HG03521 (cell line): ENCODE measurements around the gene RBM20.

Source experiments
- ATAC-seq: cut with Tn5 transposase; IDR thresholded peaks from one replicate; pipeline ENCODE4 v1.9.1; 2021; ENCODE audit warnings: mild to moderate bottlenecking, moderate library complexity; ENCODE audit not compliant: unreplicated experiment

Gene RBM20

DNA sequence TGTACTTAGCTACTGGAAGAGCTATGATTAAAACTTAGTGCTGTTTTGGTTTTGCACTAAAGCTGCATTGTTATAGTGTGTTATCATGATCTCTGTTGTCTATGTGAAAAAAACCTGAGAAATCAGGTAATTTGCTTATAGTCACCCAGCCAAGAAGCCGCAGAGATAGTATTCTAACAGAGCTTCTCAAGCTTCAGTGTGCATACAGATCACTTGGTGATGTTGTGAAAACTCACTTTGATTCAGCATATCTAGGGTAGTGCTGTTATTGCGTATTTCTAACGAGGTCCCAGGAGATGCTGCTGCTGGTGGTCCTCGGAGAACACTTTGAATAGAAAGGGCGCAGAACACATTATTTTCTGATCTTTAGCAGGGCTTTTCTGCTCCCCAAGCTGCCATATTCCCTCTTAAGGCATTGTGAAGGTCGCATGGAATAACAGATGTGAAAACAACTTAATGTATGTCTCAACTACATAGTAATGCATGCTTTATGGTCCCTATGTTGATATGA is 159.2 kb downstream of the RBM20 start:
- ATAC-seq = peak; percentile 44

GRCh38 chr10:110803830-110804338 is 159.7 kb downstream of the RBM20 start:
- ATAC-seq = peak; percentile 65

- ATAC-seq = no peak
These were observed 160.2 kb downstream of the RBM20 start for GRCh38 chr10:110804376-110804775.

DNA sequence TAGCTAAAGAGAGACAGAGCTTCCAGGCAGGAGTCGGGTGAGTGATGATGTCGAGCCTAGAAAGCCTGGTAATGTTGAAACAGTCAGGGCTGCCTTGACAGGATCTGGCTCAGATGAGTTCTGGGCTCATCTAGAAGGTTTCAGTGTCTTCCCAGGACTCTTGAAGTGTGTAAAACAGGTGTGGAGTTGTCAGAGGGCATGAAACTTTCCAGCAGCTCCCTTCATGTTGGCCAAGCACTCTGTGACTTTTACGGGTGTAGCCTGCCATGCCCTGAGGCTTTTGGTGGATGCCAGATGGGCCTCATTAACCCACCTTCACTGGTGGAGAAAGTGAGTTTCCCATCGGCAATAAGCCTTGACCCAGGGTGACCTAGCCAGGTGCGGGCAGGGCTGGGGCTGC is 161.2 kb downstream of the RBM20 start:
- no peak for ATAC-seq

DNA sequence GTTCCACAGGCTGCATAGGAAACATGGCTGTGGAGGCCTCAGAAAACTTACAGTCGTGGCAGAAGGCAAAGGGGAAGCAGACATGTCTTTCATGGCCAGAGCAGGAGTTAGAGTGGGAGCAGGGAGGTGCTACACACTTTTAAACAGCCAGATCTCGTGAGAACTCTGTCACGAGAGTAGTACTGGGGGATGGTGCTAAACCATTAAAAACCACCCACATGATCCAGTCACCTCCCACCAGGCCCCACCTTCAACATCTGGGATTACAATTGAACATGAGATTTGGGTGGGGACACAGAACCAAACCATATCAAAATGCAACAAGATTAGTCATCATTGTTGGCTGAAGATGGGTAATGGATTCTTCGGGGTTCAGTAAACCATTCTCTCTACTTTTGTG is 162.2 kb downstream of the RBM20 start:
- no peak for ATAC-seq

DNA sequence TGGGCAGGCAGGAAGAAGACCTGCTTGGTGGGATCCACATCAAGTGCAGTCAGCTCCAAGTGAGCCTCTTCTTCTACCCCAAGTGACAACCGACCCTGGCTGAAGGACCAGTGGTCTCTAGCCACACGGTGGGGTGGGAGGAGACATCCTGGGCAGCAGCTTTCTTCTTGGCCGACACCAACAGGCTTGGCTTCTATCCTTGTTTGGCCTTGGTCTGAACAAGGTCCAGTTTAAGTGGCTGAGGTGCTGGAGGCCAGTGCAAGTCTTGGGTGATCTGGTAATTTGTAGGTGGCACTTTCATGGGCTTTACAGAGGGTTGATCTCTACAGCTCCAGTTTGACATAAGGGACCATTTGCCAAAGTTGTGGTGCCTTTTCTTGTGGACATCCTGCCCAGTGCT is 164.0 kb downstream of the RBM20 start:
- ATAC-seq = no peak

- ATAC-seq = no peak
These were observed 164.5 kb downstream of the RBM20 start for GRCh38 chr10:110808615-110809014.

GRCh38 chr10:110810625-110811024 is 166.5 kb downstream of the RBM20 start:
- no peak for ATAC-seq

GRCh38 chr10:110811791-110812581 is 167.8 kb downstream of the RBM20 start:
- no peak for ATAC-seq

DNA sequence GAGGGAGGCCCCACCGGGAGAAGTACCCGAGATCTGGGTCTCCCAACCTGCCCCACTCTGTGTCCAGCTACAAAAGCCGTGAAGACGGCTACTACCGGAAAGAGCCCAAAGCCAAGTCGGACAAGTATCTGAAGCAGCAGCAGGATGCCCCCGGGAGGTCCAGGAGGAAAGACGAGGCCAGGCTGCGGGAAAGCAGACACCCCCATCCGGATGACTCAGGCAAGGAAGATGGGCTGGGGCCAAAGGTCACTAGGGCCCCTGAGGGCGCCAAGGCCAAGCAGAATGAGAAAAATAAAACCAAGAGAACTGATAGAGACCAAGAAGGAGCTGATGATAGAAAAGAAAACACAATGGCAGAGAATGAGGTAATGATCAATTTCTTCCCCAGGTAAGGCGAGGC is 168.4 kb downstream of the RBM20 start:
- no peak for ATAC-seq

DNA sequence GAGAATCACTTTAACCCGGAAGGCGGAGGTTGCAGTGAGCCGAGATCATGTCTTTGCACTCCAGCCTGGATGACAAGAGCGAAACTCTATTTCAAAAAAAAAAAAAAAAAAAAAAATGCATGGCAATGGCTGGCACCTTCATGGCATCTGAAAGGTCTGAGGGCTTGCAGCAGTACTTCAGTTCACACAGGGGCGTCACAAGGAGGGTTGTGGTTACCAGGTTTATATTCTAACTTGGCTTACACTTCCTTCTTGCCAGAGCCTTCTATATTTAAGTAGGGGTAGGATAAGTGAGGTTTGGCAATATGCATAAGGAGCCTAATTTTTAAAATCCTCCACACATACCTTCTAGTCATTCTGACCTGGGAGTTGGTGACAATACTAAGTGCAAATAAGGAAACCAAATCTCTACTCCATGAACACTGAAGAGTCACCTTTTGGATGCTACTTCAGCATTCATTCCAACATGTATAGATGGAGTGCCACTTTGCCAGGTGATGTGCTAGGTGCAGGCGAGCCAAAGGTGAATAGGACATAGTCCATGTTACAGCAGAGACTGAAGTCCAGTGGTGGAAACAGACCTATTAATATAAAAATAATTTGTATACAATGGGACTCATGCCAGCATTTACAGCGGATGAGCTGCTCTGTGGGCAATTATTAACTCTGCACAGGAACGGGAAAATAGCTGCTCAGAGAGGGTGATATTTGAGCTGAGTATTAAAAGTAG is 169.8 kb downstream of the RBM20 start:
- no peak for ATAC-seq

- ATAC-seq = peak; percentile 47
These were observed 171.3 kb downstream of the RBM20 start for GRCh38 chr10:110815354-110816004.

DNA sequence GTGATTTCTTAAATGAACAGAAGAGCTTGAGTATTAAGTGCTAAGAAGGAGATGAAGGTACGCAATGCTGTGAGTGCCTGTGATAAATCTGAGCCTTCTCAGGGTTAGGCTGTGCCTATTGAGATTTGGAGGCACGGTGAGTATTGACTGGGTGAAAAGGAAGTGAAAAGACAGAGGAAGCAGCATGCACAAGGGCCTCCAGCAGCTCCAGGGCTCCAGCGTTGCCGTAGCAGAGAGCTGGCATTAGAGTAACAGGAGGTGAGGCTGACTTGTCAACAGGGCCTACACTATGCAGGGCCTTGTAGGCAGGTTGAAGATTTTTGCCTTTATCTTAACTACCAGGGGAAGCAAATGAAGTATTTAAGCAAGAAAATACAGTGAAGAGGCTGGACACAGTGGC is 173.5 kb downstream of the RBM20 start:
- ATAC-seq = no peak

DNA sequence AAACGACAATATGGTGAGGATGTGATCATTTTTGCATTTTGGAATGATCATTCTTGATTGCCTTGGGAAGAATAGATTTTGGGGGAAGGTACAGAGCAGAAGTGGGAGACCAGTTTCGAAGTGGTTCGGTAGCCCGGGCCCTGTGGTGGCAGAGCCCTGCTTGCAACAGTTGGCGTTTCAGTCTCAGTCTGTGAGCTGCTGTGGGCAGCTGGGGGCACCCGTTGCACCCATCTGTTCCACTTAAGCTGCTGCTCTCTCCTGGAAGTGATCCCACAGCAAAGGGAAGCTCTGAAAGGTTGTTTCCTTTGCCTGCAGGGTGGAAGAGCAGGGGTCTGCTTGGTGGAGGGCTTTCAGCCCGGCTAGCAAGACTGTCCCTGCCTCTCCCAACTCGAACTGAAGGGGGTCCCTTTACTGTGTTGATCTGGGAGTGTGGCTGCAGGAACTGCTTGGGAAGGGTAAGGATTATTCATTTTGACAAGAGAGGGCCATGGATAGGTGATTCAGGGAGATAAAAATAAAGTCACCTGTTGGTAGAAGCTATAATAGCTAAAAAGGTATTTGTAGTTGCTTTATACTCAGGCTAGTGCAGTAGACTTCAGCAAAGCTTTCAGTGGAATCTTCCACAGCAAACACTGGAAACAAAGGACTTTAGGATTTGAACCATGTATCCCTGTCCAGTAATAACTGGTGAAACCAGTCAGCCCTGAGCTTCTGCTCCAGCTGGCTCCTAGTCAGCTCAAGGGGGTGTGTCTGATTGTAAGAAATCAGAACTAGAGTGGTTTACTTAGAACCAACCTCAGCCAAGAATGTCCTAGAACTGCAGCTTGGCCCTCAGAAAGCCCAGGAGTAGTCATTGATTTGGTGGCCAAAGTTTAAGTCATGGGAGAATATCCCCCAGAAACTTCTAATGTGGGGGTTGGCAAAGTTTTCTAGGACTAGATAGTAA is 174.4 kb downstream of the RBM20 start:
- no peak for ATAC-seq

GRCh38 chr10:110820321-110820814 is 176.2 kb downstream of the RBM20 start:
- no peak for ATAC-seq

- ATAC-seq = no peak
These were observed 177.4 kb downstream of the RBM20 start for GRCh38 chr10:110821508-110821907.

DNA sequence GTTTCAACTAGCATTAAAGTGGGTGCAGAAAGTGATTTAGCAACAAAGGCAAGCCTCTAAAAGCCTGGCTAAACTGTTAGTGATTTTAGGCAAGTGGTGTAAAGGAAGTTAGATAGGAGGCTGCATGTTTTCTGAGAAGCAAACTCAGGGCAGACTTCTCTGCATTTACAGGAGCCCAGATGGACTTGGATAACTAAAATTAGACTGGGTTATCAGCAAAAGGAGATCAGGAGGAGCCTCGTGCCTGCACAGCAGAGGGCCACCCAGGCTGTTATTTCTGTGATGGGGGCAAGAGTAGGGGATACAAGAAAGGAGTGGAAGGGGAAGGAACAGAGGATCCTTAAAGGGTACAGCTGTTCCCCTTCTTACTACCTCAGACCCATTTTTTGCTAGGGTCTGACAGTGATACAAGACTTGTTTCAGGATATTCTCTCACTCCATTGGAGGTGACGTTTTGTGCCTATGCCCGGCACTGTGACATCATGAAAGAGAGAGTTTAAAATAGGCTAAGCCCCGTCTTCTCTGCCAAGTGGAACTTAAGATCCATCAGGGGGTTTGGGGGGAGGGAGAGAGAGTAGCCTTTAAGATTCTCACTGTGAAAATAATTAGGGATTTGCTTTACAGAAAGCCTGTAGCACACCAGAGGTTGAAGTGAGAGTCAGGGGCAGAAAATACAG is 178.0 kb downstream of the RBM20 start:
- ATAC-seq = no peak

DNA sequence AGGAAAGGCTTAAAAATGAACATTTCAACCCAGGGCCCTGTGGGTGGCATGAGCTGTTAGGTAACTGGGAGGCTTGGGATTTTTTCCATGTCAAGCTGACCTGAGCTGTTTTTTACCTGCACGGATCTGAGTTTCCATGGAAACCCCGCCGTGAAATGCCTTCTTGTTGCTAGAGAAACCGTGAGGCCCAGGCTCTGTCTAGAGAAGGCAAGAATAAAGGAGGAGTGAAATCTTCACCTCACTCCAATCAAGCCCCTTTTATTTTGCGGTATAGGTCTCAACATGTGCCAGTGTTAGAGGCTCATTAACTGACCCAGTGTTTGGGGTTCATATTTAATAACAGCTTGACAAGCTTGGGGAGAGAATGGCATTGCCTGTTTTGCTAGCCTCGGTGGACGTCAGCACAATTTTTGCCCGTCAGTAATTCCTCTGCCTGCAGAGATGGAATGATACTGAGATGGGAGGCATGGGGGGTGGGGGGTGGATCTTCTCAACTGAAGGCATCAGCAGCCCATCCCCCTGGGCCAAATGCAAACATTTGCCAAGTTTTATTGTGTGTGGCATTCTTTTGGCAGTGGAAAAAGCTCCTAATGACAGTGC is 178.7 kb downstream of the RBM20 start:
- no peak for ATAC-seq

- no peak for ATAC-seq
These were observed 180.0 kb downstream of the RBM20 start for GRCh38 chr10:110824152-110824441.
